SH-SY5Y (cell line): ENCODE results near the gene TFAP2D.
A peak's percentile ranks its signal among the peaks of the same experiment; 100 is the strongest.

Experiments used
- GATA2 ChIP-seq: IDR thresholded peaks from 2 replicates; pipeline ENCODE4 v1.6.1; 2011; ENCODE audit warnings: mild to moderate bottlenecking, low read depth, low read length
- GATA3 ChIP-seq: IDR thresholded peaks from 2 replicates; pipeline ENCODE4 v1.6.1; 2011; ENCODE audit warnings: low read depth, mild to moderate bottlenecking, low read length, moderate library complexity

The TFAP2D gene

DNA sequence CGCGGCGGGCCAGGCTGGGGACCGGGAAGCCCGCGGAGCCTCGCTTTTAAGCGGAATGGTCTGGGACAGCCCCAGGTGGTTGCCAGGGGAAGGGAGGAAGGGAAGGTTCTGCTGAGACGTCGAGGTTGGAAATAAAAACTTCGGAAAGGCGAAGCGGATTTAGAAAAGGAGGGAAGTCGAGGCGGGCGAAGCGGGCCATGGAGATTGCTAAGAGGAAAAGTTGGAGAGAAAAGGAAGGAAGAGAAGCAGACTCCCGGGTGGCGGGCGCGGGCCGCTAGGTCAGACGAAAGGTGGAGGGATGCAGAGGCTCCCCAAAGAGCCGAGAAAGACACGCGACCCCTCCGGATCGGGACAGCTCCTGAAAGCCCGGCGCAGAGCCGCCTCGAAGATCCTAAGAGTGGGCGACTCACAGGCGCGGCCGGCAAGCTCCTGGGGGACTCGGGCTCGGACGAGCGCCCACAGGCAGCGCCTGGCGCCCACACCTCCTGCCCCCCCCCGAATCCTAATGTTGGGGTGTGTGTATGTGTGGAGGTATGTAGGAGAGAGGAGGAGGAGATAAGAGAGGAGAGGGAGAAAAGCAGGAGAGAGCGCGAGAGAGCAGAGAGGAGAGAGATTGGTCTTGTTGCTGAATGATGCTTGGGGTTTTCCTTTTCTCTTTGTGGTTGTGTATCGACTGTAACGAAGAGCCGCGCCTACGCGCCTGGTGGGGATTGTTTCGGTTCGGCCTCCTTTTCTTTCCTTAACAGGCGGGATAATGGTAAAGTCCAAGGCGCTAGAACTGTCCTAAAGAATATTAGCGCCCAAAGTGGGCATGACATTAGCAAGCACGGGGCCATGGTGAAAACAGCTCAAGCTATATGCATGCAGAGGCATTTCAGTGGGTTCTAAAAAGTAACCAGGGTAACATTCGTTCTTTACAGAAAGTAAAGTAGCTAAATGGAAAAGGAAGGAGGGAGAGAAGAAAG lies 106.9 kb downstream of the TFAP2D start:
- TF ChIP-seq GATA2: no peak
- no peak for TF ChIP-seq GATA3

DNA sequence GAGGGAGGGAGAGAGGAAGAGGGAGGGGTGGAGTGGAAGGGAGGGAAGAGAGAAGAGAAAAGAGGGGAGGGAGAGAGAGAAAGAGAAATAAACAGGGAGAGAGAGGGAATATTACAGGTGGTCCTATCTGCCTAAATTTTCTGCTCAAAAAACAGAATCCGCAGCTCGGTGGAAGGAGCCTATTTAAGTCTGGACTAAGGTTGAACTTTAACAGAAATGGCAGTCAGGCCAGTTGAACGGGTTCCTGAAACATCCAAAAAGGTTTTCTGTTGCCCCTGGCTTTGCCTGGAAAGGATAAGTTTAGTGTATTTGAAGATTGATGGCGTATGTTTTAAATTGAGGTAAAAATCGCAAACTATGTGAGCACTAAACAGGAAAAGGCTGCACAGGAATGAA lies 107.5 kb downstream of the TFAP2D start:
- no peak for TF ChIP-seq GATA3
- no peak for TF ChIP-seq GATA2

GRCh38 chr6:50821441-50822077 lies 108.2 kb downstream of the TFAP2D start:
- TF ChIP-seq GATA3 (no peak), GATA2 (peak; percentile 63)

DNA sequence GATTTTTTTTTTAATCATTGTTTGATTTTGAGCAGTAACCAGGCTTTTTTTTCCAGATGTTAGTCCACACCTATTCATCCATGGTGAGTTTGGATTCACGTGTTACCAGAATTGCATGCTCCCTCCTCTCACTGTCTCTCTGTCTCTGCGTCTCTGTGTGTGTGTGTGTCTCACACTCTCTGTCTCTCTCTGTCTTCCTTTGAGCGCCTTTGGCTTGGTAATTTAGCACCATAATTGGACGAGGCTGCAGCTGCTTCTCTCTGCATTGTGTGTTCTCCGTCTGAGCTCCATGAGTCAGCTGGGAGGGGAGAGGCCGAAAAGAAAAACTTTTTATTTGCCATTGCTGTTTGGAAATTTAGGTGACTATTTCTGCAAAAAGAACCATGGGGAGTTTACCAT lies 108.8 kb downstream of the TFAP2D start:
- TF ChIP-seq GATA2 (no peak), GATA3 (no peak)
